Measurements from ENCODE around the gene FGF12. TPM values are rescaled to one million over a fixed set of nuclear protein-coding genes. Genes with fewer than 3 reads are reported as not detected.

FGF12 gene
- total RNA-seq, 4 donors from 2014 or later, result 0.94 to 15.9 (median 15.1) TPM

- no peaks in the 10 kb centered on the region for H3K36me3 ChIP-seq
- no peaks in the 10 kb centered on the region for H3K9me3 ChIP-seq
- no peaks in the 10 kb centered on the region for H3K27me3 ChIP-seq
- H3K27ac ChIP-seq, result no peak overlapping the region
- no peak overlapping the region for H3K4me3 ChIP-seq
- no peaks in the 10 kb centered on the region for H3K4me1 ChIP-seq
- ATAC-seq, result no peak
- TF ChIP-seq CTCF (IDR thresholded peaks at IDR 0.05), result no peak
- no peak for TF ChIP-seq EP300 (IDR thresholded peaks at IDR 0.05)
- no peak for TF ChIP-seq POLR2AphosphoS5 (IDR thresholded peaks at IDR 0.05)
- TF ChIP-seq POLR2A (IDR thresholded peaks at IDR 0.05), result no peak
Observed at GRCh38 chr3:192564611-192565010, 162.7 kb downstream of the FGF12 start.

- Histone ChIP-seq H3K9me3 (no peaks in the 10 kb centered on the region), H3K27ac (no peak overlapping the region), H3K4me3 (no peak overlapping the region), H3K36me3 (no peaks in the 10 kb centered on the region), H3K4me1 (no peaks in the 10 kb centered on the region), H3K27me3 (no peaks in the 10 kb centered on the region)
- TF ChIP-seq POLR2A (IDR thresholded peaks at IDR 0.05), result no peak
- TF ChIP-seq POLR2AphosphoS5 (IDR thresholded peaks at IDR 0.05), result no peak
- TF ChIP-seq EP300 (IDR thresholded peaks at IDR 0.05), result no peak
- no peak for TF ChIP-seq CTCF (IDR thresholded peaks at IDR 0.05)
- ATAC-seq, result no peak
Observed at GRCh38 chr3:192563417-192563816, 163.9 kb downstream of the FGF12 start.

- no peaks in the 10 kb centered on the region for H3K4me1 ChIP-seq
- TF ChIP-seq EP300 (IDR thresholded peaks at IDR 0.05) (no peak), POLR2AphosphoS5 (IDR thresholded peaks at IDR 0.05) (no peak), CTCF (IDR thresholded peaks at IDR 0.05) (no peak), POLR2A (IDR thresholded peaks at IDR 0.05) (no peak)
- peaks cover 0 to 13% (median 0%) of the 10 kb centered on the region in 3 donors for H3K9me3 ChIP-seq
- WGBS, 2 donors (ENCODE audit: low coverage in 1 of 2), result 59 to 74% methylated on average over 5 of the region's 5 CpGs
- H3K27ac ChIP-seq, result no peak overlapping the region
- no peaks in the 10 kb centered on the region for H3K27me3 ChIP-seq
- no peak for ATAC-seq
- H3K4me3 ChIP-seq, result no peak overlapping the region
- no peaks in the 10 kb centered on the region for H3K36me3 ChIP-seq
Observed at GRCh38 chr3:192553707-192554106, 173.6 kb downstream of the FGF12 start.

GRCh38 chr3:192550356-192550755 is 177.0 kb downstream of the FGF12 start:
- Histone ChIP-seq H3K36me3 (no peaks in the 10 kb centered on the region), H3K4me3 (no peak overlapping the region), H3K27me3 (no peaks in the 10 kb centered on the region), H3K9me3 (peaks cover 0 to 13% (median 0%) of the 10 kb centered on the region in 3 donors), H3K27ac (no peak overlapping the region), H3K4me1 (no peaks in the 10 kb centered on the region)
- TF ChIP-seq CTCF (IDR thresholded peaks at IDR 0.05) (no peak), EP300 (IDR thresholded peaks at IDR 0.05) (no peak), POLR2A (IDR thresholded peaks at IDR 0.05) (no peak), POLR2AphosphoS5 (IDR thresholded peaks at IDR 0.05) (no peak)
- ATAC-seq, result no peak
- 23 to 31% methylated on average over 1 of the region's 1 CpG for WGBS, 2 donors (ENCODE audit: low coverage in 1 of 2)

- Histone ChIP-seq H3K27ac (no peak overlapping the region), H3K36me3 (no peaks in the 10 kb centered on the region), H3K4me1 (no peaks in the 10 kb centered on the region), H3K4me3 (no peak overlapping the region), H3K9me3 (no peaks in the 10 kb centered on the region), H3K27me3 (peaks cover 5% of the 10 kb centered on the region)
- no peak for ATAC-seq
- 49 to 63% methylated on average over 4 to 5 of the region's 5 CpGs for WGBS, 2 donors (ENCODE audit: low coverage in 1 of 2)
- TF ChIP-seq CTCF (IDR thresholded peaks at IDR 0.05), result no peak
- no peak for TF ChIP-seq POLR2AphosphoS5 (IDR thresholded peaks at IDR 0.05)
- TF ChIP-seq POLR2A (IDR thresholded peaks at IDR 0.05), result no peak
- no peak for TF ChIP-seq EP300 (IDR thresholded peaks at IDR 0.05)
Observed at GRCh38 chr3:192545333-192545732, 182.0 kb downstream of the FGF12 start.
